ENCODE data around the gene SNX9.
"Not testable (repeated sequence)": the region's sequence is repeated elsewhere in the genome, so short reads cannot be mapped to it uniquely, and the experiment has no call there.

The SNX9 gene

DNA sequence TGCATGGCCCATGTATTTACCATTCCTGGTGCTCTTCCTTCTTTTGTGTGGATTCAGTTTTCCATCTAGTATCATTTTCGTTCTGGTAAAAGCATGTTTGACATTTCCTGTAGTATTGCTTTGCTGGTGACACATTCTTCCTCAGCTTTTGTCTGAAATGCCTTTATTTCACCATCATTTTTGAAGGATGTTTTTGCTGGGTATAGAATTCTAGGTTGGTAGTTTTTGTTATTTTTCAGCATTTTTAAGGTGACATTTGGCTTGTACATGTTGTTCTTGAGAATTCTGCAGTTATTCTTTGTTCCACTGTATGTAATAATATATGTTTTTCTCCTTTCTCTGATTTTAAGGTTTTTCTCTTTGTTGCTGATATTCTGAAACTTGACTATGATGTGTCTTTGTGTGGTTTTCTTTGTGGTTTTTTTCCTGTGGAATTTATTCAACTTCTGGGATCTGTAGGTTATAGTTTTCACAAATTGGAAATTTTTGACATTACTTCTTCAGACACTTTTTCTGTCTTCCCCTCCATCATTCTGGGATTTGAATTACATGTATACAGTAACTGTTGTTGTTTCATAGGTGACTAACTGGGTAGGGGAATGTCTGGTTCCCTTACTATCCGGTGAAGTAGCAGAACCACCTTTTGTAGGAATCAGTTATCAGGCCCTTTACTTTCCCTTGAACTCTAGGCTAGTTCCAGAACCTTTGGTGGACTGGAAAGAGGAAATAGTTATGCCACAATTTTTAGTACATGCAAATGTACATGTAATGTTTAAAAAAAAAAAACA, 30.2 kb downstream of the SNX9 start:
- H3K36me3 ChIP-seq (ENCODE audit: control insufficient read depth, insufficient read depth, low read length): no peaks in the 10 kb centered on the region; the same call in 1 of the 2 replicates
- H3K4me3 ChIP-seq (replicated peaks; ENCODE audit: low read depth, low read length): no peak overlapping the region
- no peak for DNase-seq (ENCODE audit: extremely low read depth, insufficient read length)
- no peaks in the 10 kb centered on the region for H3K27me3 ChIP-seq (replicated peaks; ENCODE audit: control insufficient read depth, insufficient read depth, low read length)
- TF ChIP-seq, protein P1, sequence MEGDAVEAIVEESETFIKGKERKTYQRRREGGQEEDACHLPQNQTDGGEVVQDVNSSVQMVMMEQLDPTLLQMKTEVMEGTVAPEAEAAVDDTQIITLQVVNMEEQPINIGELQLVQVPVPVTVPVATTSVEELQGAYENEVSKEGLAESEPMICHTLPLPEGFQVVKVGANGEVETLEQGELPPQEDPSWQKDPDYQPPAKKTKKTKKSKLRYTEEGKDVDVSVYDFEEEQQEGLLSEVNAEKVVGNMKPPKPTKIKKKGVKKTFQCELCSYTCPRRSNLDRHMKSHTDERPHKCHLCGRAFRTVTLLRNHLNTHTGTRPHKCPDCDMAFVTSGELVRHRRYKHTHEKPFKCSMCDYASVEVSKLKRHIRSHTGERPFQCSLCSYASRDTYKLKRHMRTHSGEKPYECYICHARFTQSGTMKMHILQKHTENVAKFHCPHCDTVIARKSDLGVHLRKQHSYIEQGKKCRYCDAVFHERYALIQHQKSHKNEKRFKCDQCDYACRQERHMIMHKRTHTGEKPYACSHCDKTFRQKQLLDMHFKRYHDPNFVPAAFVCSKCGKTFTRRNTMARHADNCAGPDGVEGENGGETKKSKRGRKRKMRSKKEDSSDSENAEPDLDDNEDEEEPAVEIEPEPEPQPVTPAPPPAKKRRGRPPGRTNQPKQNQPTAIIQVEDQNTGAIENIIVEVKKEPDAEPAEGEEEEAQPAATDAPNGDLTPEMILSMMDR (IDR thresholded peaks at IDR 0.05; ENCODE audit: insufficient read depth, low read length, poor library complexity, severe bottlenecking): no peak

DNA sequence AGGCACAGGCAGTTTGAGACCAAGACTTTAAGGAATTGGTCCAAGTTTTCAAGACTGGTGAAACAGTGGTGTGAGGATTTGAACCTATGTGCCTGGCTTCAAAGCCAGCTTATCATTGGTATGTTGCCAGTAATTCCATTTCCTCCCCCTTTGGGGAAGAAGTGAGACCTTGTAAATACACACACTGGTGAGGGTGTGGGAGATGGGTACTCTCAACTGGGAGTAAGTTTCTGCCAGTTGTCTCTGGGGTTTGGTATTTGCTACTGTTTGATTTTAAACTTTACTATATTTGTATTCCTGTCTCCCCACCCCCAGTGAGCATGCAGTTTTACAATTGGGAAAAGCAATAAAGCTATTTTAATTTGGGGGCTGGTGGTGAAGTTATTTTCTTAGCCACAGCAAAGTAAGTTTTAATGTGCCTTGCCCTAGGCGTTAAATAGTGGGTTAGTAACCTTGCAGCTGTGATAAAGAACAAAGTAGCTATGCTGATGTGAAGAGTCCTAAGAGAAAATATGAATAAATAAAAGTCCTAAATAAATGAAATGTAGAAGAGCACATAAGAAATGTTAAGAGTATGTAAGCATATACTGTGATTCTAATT, 31.0 kb downstream of the SNX9 start:
- H3K4me3 ChIP-seq (replicated peaks; ENCODE audit: low read depth, low read length): no peak overlapping the region

DNA sequence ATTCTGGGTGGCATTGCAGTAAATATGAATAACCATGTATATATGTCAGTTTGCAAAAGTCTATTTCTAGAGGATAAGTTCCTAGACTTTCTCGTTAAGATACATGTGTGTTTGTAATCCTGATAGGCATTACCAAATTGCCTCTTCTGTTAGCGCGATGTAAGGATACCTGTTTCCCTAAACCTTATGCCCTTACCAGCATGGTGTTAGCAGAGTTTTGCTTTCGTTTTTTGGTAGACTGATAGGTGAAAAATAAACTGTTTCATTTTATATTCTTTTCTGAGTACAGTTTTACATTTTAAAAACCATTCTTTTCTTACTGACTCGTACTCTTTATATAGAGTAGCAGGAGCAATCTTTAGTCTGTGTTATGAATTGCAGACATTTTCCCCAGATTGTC, 32.3 kb downstream of the SNX9 start:
- no peak overlapping the region for H3K4me3 ChIP-seq (replicated peaks; ENCODE audit: low read depth, low read length)
- TF ChIP-seq, protein P1 (IDR thresholded peaks at IDR 0.05; ENCODE audit: insufficient read depth, low read length, poor library complexity, severe bottlenecking): no peak
- DNase-seq (ENCODE audit: extremely low read depth, insufficient read length): no peak
- no peaks in the 10 kb centered on the region for H3K27me3 ChIP-seq (replicated peaks; ENCODE audit: control insufficient read depth, insufficient read depth, low read length)
- H3K36me3 ChIP-seq (ENCODE audit: control insufficient read depth, insufficient read depth, low read length): no peaks in the 10 kb centered on the region; the same call in 1 of the 2 replicates

More for the DNA sequence above, 31.0 kb downstream of the SNX9 start:
- no peak for DNase-seq (ENCODE audit: extremely low read depth, insufficient read length)
- Histone ChIP-seq H3K36me3 (ENCODE audit: control insufficient read depth, insufficient read depth, low read length) (no peaks in the 10 kb centered on the region; the same call in 1 of the 2 replicates), H3K27me3 (replicated peaks; ENCODE audit: control insufficient read depth, insufficient read depth, low read length) (no peaks in the 10 kb centered on the region)
- TF ChIP-seq, protein P1 (IDR thresholded peaks at IDR 0.05; ENCODE audit: insufficient read depth, low read length, poor library complexity, severe bottlenecking): no peak

DNA sequence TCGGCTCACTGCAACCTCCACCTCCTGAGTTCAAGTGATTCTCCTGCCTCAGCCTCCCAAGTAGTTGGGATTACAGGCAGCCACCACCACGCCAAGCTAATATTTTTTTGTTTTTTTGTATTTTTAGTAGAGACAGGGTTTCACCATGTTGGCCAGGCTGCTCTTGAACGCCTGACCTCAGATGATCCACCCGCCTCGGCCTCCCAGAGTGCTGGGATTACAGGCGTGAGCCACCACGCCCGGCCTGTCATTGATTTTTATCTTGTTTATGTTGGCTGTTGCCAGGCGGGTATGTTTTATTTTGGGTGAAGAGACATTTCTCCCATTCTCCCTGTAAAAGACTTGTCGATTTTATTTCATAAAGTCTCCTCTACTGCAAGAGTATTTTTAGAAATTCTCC, 32.8 kb downstream of the SNX9 start:
- DNase-seq (ENCODE audit: extremely low read depth, insufficient read length); H3K27me3 ChIP-seq (replicated peaks; ENCODE audit: control insufficient read depth, insufficient read depth, low read length); H3K4me3 ChIP-seq (replicated peaks; ENCODE audit: low read depth, low read length); H3K36me3 ChIP-seq (ENCODE audit: control insufficient read depth, insufficient read depth, low read length): not testable (repeated sequence)

DNA sequence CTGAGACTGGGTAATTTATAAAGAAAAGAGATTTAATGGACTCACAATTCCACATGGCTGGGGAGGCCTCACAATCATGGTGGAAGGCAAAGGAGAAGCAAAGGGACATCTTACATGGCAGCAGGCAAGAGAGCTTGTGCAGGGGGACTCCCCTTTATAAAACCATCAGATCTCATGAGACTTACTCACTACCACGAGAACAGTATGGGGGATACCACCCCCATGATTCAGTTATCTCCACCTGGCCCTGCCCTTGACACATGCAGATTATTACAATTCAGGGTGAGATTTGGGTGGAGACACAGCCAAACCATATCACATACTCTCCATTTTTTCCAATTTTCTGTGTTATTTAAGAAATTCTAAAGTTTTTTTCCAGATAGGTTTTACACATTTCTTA, 35.6 kb downstream of the SNX9 start:
- not testable (repeated sequence) for H3K4me3 ChIP-seq (replicated peaks; ENCODE audit: low read depth, low read length); H3K36me3 ChIP-seq (ENCODE audit: control insufficient read depth, insufficient read depth, low read length); DNase-seq (ENCODE audit: extremely low read depth, insufficient read length); H3K27me3 ChIP-seq (replicated peaks; ENCODE audit: control insufficient read depth, insufficient read depth, low read length)

DNA sequence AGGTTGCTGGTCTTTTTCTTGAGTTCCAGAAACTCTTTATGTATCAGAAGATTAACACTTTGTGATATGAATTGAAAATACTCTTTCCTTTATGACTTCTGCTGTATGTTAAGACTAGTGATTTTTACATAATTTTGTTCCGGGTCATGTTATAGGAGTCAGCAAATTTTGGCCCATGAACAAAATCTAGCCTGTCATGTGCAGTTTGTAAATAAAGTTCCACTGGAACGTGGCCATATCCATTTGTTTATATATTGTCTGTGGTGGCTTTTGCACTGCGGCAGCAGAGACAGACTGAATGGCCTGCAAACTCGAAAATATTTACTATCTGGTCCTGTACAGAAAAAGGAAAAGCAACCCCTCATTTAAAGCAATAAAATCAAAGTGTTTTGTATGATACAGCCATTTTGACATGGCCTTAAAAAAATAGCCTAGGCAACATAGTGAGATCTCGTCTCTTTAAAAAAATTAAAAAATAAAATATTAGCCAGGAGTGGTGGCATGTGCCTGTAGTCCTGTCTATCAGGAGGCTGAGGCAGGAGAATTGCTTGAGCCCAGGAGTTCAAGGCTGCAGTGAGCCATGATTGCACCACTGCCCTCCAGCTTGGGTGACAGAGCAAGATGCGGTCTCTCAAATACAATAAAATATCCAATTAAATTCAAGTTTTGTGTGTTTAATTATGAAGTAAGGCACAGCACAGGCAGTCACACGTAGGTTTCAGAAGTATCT, 36.9 kb downstream of the SNX9 start:
- Histone ChIP-seq H3K27me3 (replicated peaks; ENCODE audit: control insufficient read depth, insufficient read depth, low read length) (no peaks in the 10 kb centered on the region), H3K36me3 (ENCODE audit: control insufficient read depth, insufficient read depth, low read length) (no peaks in the 10 kb centered on the region), H3K4me3 (replicated peaks; ENCODE audit: low read depth, low read length) (no peak overlapping the region)
- TF ChIP-seq, protein P1 (IDR thresholded peaks at IDR 0.05; ENCODE audit: insufficient read depth, low read length, poor library complexity, severe bottlenecking): no peak
- no peak for DNase-seq (ENCODE audit: extremely low read depth, insufficient read length)
